GM21447 (cell line): ENCODE data around the gene NEURL1.
"Not testable (repeated sequence)": the region's sequence is repeated elsewhere in the genome, so short reads cannot be mapped to it uniquely, and the experiment has no call there.

ENCODE experiments used
- ATAC-seq: cut with Tn5 transposase; IDR thresholded peaks from one replicate; pipeline ENCODE4 v1.9.1; 2021; ENCODE audit not compliant: unreplicated experiment

The NEURL1 gene

DNA sequence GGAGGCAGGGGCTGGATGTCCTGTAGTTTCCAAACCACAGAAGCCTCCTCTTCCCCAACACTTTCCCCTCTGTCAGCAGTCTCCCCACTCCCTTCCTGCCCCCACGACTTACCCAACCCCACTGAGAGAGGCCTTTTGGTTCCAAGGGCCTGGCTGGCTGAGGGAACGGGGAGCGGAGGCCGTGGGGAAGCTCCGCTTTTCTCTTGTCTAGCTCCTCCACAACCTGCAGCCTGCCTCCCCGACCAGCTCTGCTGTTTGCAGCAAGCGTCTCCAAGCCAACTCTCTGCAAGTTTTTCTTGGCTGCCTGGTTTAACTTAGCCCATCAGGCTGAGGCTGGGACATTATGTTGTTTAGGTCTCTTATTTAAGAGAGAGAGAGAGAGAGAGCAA lies 126.8 kb downstream of the NEURL1 start:
- ATAC-seq: no peak

DNA sequence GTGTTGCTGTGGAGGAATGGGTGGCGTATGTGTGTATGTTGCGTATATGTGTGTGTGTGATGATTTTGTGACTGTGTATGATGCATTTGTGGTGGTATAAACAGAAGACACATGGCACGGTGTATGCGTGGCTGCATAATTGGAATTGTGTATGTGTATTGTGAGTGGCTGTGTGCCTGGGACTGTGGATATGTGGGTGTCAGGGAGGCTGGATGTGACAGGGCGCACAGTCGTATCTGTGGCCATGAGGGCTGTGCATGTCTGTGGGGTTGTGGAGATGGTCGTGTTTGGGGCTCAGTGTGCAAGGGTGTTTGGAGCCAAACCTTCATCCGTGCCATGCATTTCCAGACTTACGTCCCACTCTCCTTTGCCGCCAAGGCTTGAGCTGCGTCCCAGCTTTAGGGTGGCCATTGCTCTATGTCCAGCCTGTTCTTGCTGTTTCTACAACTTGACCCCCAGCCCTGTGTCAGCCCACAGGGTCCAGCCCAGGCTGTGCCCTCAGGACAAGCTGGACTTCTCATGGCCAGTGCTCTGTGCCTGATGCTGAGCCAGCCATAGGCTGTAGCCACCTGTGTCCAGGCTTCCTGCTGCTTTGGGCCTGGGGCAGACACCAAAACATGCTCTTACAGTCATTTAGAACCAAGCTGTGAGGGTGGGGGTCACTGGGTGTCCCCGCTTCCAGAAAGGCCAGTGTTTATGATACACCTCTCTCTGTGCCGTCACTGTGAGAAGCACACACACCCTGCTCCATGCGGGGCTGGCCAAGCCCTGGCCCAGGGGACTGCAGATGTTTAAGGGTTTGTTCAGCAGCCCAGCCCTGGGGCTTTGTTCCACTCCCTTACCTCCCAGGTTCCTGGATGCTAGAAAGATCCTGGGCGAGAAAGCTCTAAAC lies 127.6 kb downstream of the NEURL1 start:
- no peak for ATAC-seq

GRCh38 chr10:103621783-103622125 lies 128.2 kb downstream of the NEURL1 start:
- ATAC-seq: no peak

DNA sequence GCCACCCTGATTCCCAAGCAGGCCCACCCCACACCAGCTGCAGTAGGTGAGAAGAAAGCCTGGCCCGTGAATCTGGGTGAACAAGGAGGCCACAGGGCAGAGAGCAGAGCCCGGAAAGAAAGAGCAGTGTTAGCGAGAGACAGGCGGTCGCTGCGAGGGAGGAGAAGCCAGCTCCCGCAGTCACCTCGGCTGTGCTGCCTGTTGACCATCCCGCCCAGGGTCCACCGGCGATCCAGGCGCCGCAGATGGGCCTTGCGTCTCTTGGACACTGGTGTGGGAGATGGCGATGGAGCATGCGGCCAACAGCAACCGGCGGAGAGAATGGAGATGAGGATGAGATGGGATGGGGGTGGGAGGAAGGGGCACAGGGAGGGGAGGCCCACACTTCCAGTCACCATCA lies 128.8 kb downstream of the NEURL1 start:
- ATAC-seq: no peak

DNA sequence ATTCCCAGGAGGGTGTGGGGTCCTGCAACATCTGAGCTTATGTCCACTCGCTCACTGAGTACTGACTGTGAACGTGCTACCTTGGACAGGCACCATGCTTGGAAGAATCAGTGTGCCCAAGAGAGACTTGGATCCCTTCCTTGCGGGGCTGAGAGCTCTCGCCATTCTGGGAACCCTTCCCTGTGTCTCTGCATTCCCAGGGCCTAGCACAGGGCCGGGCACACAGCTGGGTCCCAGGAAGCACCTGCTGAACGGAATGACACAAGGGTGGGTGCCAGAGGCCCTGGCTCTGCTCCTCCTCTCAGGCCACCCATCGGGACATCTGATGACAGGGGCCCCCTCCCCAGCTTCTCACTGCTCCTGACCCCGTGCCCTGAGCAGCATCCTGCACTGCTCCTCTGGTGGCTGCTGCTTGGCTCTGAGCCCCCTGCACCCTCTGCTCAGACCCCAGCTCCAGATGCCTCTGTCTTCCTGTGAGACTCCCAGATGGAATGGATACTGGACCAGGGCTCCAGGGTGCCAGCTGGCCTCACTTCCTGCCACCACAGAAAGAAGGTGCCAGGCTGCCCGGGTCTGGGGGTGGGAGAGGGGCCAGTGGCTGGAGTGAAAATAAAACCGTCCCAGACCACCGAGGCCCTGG lies 129.6 kb downstream of the NEURL1 start:
- no peak for ATAC-seq

- ATAC-seq: no peak
Observed at GRCh38 chr10:103626178-103626577, 132.7 kb downstream of the NEURL1 start.

DNA sequence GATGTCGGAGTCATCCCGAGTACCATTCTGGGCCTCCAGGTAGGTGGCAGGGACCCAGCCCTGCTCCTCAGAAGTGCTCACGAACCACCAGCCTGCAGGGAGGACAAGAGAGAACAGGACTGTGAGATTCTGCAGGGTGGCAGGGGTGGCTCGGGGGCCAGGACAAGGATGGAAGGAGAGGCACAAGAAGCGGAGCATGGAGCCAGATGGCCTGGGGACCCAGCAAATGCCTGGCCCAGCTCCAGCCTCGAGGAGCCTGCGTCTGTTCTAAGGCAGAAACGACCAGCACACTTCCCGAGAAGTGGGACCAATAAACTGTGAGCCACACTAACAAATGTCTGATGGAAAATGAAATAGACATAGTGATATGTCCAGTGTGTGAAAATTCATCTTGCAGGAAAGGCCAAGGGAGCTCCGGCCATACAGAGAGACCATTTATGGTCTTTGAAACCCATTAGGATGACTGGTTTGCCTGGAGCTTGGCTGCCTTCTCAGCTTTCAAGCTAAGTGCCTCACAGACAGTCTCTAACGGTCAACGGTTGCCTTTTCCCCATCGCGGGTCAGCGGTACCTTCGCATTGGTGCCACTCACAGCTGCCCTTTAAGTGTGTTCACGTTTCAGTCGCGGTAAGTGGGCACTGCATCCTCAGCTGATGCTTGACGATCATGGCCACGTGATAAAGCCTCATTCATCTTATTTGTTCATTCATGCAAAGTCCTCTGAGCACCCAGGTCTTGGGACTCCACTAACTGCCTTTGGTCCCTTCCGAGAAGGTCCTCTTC lies 133.8 kb downstream of the NEURL1 start:
- ATAC-seq: no peak

- no peak for ATAC-seq
Observed at GRCh38 chr10:103627893-103628292, 134.4 kb downstream of the NEURL1 start.

GRCh38 chr10:103629581-103629980 lies 136.1 kb downstream of the NEURL1 start:
- no peak for ATAC-seq

DNA sequence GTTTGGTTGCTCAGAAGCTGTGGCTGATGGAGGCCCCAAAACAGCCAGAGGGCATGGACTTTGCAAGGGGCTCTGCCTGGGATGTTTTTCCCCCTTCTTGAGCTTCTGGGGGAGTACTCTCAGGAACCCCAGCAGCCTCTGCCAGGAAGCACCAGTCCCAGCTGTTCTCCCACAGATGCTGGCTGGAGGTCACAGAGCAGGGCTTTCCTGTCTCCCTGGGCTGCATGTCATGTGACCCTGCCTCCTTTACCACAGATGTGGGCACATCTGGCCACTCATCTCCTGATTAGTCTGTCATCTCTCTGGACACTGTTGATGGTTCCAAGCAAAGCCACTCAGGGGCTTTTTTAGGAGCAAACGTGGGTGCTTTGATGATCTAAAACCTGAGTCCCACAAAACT lies 136.7 kb downstream of the NEURL1 start:
- no peak for ATAC-seq

GRCh38 chr10:103632247-103632642 lies 138.7 kb downstream of the NEURL1 start:
- no peak for ATAC-seq

GRCh38 chr10:103632871-103633270 lies 139.4 kb downstream of the NEURL1 start:
- ATAC-seq: not testable (repeated sequence)

GRCh38 chr10:103633846-103634245 lies 140.3 kb downstream of the NEURL1 start:
- ATAC-seq: no peak

DNA sequence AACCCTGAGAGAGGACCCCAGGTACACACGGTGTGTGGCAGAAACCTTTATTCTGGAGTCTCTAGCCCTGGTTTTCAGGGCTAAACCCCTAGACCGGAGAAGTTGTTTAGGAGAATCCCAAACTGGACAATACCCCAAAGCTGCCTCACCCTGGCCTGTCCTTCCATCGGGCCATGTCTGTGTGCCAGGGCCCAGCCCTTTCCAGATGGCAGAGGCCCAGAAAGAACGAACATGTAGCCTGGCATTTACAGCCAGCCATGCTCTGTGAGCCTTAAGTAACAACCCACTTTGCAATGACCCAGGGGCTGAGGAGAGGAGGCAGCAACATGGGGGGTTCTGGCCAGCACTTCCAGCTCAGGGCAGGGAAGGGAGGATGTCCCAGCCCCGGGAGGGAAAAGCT lies 142.1 kb downstream of the NEURL1 start:
- no peak for ATAC-seq

GRCh38 chr10:103636492-103636891 lies 143.0 kb downstream of the NEURL1 start:
- no peak for ATAC-seq

GRCh38 chr10:103637011-103637410 lies 143.5 kb downstream of the NEURL1 start:
- ATAC-seq: no peak

- no peak for ATAC-seq
Observed at GRCh38 chr10:103637927-103638557, 144.5 kb downstream of the NEURL1 start.

- ATAC-seq: no peak
Observed at GRCh38 chr10:103638948-103639347, 145.4 kb downstream of the NEURL1 start.

GRCh38 chr10:103640436-103641181 lies 147.1 kb downstream of the NEURL1 start:
- no peak for ATAC-seq

- no peak for ATAC-seq
Observed at GRCh38 chr10:103641326-103641725, 147.8 kb downstream of the NEURL1 start.
